Prostate gland (tissue), 2 donors: ENCODE measurements around the gene PRDM16. TPM values are rescaled to one million over a fixed set of nuclear protein-coding genes. Genes with fewer than 3 reads are reported as not detected.

Experiments used
- DNase-seq: peaks from one replicate; pipeline ENCODE4 v3.0.0-alpha.2; 2019; ENCODE audit warnings: low spot score
- H3K27ac ChIP-seq, 2 donors: fragments of 200-600 bp; sonication (generic); 2 replicates each; pipeline ENCODE4 v1.5.1; 2017 to 2019
- H3K27me3 ChIP-seq: fragments of 200-600 bp; sonication (generic); replicated peaks from 2 replicates; pipeline ENCODE4 v1.5.1; 2019; ENCODE audit not compliant: insufficient read depth
- H3K36me3 ChIP-seq, 2 donors: fragments of 200-600 bp; sonication (generic); 1 replicate in 1 of 2; 2 replicates in 1 of 2; pipeline versions ENCODE4 v1.5.1 to v1.8.1; 2017 to 2019
- H3K4me1 ChIP-seq: fragments of 200-600 bp; sonication (generic); replicated peaks from 2 replicates; pipeline ENCODE4 v1.5.1; 2019
- H3K4me3 ChIP-seq, 2 donors: fragments of 200-600 bp; sonication (generic); 2 replicates each; pipeline ENCODE4 v1.5.1; 2017 to 2019
- H3K9me3 ChIP-seq: fragments of 200-600 bp; sonication (generic); 2 replicates; pipeline ENCODE4 v1.5.1; 2017
- POLR2A ChIP-seq: fragments of 450-650 bp; IDR thresholded peaks from one replicate; pipeline ENCODE4 v1.6.1; 2016; ENCODE audit warnings: antibody characterized with exemption, mild to moderate bottlenecking
- POLR2AphosphoS5 ChIP-seq: sonication (generic); formaldehyde crosslinking; IDR thresholded peaks from one replicate; pipeline ENCODE4 v1.6.1; 2017; ENCODE audit warnings: antibody characterized with exemption
- WGBS: methylation state at CpG from one replicate; pipeline ENCODE4 v1.1.5; 2018; 5-methylcytosine and 5-hydroxymethylcytosine counted together
- intact Hi-C: fragments of 100-400 bp; cut with DNase I; formaldehyde crosslinking; loops from one replicate; pipeline ENCODE4 v1.14.2; 2022
- total RNA-seq, 2 donors: library from RNA; depleted of rRNA; stranded (reverse); fragments of >200 nt; gene quantifications; one replicate each; pipeline ENCODE4 v1.1.0, GENCODE V29; 2016
- TF ChIP-seq, protein P1 (sequence below), 4 experiments: fragments of 200-600 bp in 2 of 4; fragments of 450-650 bp in 2 of 4; sonication (generic) in 2 of 4; IDR thresholded peaks; 1 replicate in 3 of 4; 2 replicates in 1 of 4; pipeline ENCODE4 v1.5.1; 2016 to 2019; ENCODE audit warnings: antibody characterized with exemption in 4 of 4, mild to moderate bottlenecking in 2 of 4, moderate library complexity in 2 of 4

Gene PRDM16
- total RNA-seq, 2 donors from 2014 or later = 0.23 to 6.5 TPM

DNA sequence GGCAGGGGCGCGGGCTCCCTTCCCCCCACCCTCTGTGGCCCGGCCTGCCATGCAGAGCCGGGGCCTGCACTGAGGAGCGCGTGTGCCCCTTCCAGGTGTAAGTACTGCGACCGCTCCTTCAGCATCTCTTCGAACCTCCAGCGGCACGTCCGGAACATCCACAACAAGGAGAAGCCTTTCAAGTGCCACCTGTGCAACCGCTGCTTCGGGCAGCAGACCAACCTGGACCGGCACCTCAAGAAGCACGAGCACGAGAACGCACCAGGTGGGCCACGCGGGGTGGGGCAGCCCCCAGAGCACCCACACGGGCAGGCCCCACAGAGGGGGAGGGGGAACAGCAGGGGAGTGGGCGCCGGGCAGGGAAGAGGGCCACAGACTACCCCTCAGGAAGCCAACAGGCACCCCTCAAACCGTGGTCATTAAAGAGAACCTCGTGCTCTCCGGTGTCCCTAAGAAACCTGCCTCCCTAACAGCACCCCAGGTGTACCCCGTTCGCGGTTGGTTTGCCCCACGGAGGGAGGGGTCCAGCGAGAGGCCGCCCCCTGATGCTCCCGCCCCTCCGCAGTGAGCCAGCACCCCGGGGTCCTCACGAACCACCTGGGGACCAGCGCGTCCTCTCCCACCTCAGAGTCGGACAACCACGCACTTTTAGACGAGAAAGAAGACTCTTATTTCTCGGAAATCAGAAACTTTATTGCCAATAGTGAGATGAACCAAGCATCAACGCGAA, 356.6 kb downstream of the PRDM16 start:
- TF ChIP-seq POLR2A (no peak), POLR2AphosphoS5 (no peak)
- TF ChIP-seq, protein P1, sequence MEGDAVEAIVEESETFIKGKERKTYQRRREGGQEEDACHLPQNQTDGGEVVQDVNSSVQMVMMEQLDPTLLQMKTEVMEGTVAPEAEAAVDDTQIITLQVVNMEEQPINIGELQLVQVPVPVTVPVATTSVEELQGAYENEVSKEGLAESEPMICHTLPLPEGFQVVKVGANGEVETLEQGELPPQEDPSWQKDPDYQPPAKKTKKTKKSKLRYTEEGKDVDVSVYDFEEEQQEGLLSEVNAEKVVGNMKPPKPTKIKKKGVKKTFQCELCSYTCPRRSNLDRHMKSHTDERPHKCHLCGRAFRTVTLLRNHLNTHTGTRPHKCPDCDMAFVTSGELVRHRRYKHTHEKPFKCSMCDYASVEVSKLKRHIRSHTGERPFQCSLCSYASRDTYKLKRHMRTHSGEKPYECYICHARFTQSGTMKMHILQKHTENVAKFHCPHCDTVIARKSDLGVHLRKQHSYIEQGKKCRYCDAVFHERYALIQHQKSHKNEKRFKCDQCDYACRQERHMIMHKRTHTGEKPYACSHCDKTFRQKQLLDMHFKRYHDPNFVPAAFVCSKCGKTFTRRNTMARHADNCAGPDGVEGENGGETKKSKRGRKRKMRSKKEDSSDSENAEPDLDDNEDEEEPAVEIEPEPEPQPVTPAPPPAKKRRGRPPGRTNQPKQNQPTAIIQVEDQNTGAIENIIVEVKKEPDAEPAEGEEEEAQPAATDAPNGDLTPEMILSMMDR (IDR thresholded peaks at IDR 0.05) = no peak
- H3K27me3 ChIP-seq = no peaks in the 10 kb centered on the region
- DNase-seq = no peak
- 87% methylated on average over 44 of the region's 44 CpGs for WGBS
- intact Hi-C loops = loop anchor here (2.0 to 5.0 kb wide), 2 partner anchors 548 to 603 kb away; no protein-coding TSS in a partner anchor
- H3K4me1 ChIP-seq = no peaks in the 10 kb centered on the region
- no peak overlapping the region for H3K4me3 ChIP-seq
- no peaks in the 10 kb centered on the region for H3K9me3 ChIP-seq
- no peak overlapping the region for H3K27ac ChIP-seq
- H3K36me3 ChIP-seq = no peaks in the 10 kb centered on the region

DNA sequence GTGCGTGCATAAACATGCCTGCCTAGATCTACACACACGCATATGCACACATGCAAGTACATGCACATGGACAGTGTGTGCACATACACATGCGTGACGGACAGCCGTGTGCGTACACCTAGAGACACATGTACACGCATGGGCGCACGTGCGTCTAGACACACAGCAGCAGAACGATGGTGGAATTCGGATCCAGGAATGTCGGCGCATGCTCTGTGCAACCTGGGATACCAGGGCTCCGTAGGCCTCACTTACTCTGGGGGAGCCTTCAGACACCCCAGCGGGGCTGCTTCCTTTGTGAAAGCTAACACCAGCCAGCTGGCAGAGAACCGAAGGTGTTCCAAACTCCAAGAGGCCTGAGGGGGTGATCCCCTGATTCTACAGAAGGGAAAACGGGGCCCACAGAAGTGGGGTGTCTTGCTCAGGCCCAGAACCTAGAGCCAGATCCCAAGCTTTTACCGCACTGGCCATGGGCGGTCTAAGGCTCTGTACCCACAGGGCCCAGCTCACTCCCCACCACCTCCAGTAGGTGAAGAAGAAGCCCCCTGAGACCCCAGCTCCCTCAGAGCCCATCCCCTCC, 358.0 kb downstream of the PRDM16 start:
- TF ChIP-seq POLR2AphosphoS5 (no peak), POLR2A (no peak)
- TF ChIP-seq, protein P1 (IDR thresholded peaks at IDR 0.05) = no peak
- WGBS = 92% methylated on average over 20 of the region's 20 CpGs
- intact Hi-C loops = loop anchor here (5.0 kb wide), 1 partner anchor 550 kb away; no protein-coding TSS in a partner anchor

DNA sequence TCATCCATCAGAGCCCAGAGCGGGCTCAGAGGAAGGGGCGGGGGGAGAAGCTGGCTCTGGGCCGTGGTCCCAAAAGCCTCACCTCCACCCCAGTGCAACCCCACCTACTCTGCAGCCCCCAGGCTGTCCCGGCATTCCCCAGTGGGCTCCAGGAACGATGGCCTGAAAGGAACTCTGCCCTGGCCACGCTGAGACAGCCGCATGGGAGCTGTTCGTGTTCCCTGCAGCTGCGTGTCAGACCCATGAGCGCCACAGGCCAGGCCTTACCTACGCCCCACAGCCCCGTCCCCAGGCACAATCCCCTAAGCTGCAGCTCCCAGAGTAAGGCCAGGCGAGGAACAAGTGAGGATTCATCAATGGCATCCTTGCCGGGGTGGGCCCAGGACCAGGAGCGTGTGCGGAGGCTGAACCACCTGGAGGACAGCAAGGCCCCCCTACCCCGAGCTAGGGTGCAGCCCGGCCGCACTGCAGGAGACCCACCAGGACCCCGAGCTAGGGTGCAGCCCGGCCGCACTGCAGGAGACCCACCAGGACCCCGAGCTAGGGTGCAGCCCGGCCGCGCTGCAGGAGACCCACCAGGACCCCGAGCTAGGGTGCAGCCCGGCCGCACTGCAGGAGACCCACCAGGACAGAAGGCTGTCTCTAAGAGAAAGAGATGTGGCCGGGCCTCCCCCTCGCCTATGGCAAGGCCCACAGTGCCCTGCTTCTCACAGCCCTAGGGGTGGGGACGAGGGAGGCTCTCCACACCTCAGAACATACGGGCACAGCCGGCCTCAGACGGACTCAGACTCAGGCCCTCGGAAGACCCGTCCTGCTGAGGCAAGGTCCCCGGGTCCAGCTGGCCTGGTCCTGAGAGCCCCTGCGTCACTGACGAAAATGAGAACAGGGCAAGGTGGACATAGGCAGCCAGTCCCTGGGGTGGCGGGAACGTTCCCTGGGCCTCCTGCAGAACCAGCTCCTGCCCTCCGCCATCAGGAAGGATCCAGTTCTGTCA, 359.0 kb downstream of the PRDM16 start:
- 92% methylated on average over 35 of the region's 43 CpGs for WGBS
- TF ChIP-seq POLR2A (no peak), POLR2AphosphoS5 (no peak)
- TF ChIP-seq, protein P1 (IDR thresholded peaks at IDR 0.05) = no peak

More for the DNA sequence above, 358.0 kb downstream of the PRDM16 start:
- H3K36me3 ChIP-seq = no peaks in the 10 kb centered on the region
- H3K4me3 ChIP-seq = no peak overlapping the region
- no peak for DNase-seq
- no peaks in the 10 kb centered on the region for H3K4me1 ChIP-seq
- H3K9me3 ChIP-seq = no peaks in the 10 kb centered on the region
- peaks cover 4% of the 10 kb centered on the region for H3K27me3 ChIP-seq
- H3K27ac ChIP-seq = no peak overlapping the region

DNA sequence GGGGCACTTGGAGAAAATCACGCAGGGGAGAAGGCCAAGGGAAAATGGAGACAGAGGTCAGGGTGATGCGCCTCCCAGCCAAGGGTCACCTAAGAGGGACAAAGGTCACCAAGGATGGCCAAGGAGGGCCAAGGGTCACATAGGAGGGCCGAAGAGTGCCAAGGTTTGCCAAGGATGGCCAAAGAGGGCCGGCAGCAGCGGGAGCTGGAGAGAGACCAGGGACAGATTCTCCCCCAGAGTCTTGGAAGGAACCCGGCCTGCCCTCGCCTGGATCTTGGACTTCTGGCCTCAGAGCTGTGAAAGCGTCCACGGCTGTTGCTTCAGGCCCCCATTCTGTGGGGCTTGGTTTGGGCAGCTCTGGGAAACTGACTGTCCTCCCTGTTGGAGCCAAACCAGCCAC, 359.9 kb downstream of the PRDM16 start:
- H3K36me3 ChIP-seq = no peaks in the 10 kb centered on the region
- no peak overlapping the region for H3K4me3 ChIP-seq
- H3K9me3 ChIP-seq = no peaks in the 10 kb centered on the region
- no peaks in the 10 kb centered on the region for H3K4me1 ChIP-seq
- peaks cover 4% of the 10 kb centered on the region for H3K27me3 ChIP-seq
- intact Hi-C loops = loop anchor here (5.0 kb wide), 1 partner anchor 552 kb away; no protein-coding TSS in a partner anchor
- H3K27ac ChIP-seq = no peak overlapping the region
- TF ChIP-seq POLR2A (no peak), POLR2AphosphoS5 (no peak)
- TF ChIP-seq, protein P1 (IDR thresholded peaks at IDR 0.05) = no peak
- WGBS = 90% methylated on average over 9 of the region's 9 CpGs
- DNase-seq = no peak

More for the DNA sequence above, 359.0 kb downstream of the PRDM16 start:
- Histone ChIP-seq H3K4me1 (no peaks in the 10 kb centered on the region), H3K27ac (no peak overlapping the region), H3K4me3 (no peak overlapping the region), H3K36me3 (no peaks in the 10 kb centered on the region), H3K27me3 (peaks cover 4% of the 10 kb centered on the region), H3K9me3 (no peaks in the 10 kb centered on the region)
- intact Hi-C loops = loop anchor here (5.0 kb wide), 1 partner anchor 551 kb away; no protein-coding TSS in a partner anchor
- DNase-seq = no peak
